ENCODE measurements around the gene TRAM2. TPM values are rescaled to one million over a fixed set of nuclear protein-coding genes. Genes with fewer than 3 reads are reported as not detected.

Gene TRAM2
- total and polyA plus RNA-seq, 2 of the 8 experiments (the other 6 are each of a cell fraction or from before 2014, with no cell fraction given): 9.0 to 21.4 TPM

- TF ChIP-seq CHD2 (IDR thresholded peaks at IDR 0.05; ENCODE audit: low read length) (no peak), TBP (IDR thresholded peaks at IDR 0.05; ENCODE audit: low read depth, low read length) (no peak), RFX5 (IDR thresholded peaks at IDR 0.05; ENCODE audit: borderline replicate concordance, low read depth, low read length) (no peak), SP1 (IDR thresholded peaks at IDR 0.05; ENCODE audit: low read depth, low read length) (no peak), RXRA (IDR thresholded peaks at IDR 0.05; ENCODE audit: insufficient read depth, low read depth, low read length) (no peak), GTF2F1 (IDR thresholded peaks at IDR 0.05; ENCODE audit: borderline replicate concordance, low read depth, low read length) (no peak), JUN (IDR thresholded peaks at IDR 0.05; ENCODE audit: low read depth, low read length) (no peak), CTCF (IDR thresholded peaks at IDR 0.05; ENCODE audit: control extremely low read depth in 1 of 3, insufficient read depth in 1 of 3, low read depth in 1 of 3, low read length in 3 of 3) (no peak), ATF3 (IDR thresholded peaks at IDR 0.05; ENCODE audit: insufficient read depth, low read depth, low read length) (no peak), TEAD4 (IDR thresholded peaks at IDR 0.05; ENCODE audit: low read depth, low read length) (no peak)
- H3K79me2 ChIP-seq (ENCODE audit: control insufficient read depth in 1 of 2, insufficient read depth in 2 of 2, low read length in 2 of 2): peaks cover 8 to 50% of the 10 kb centered on the region in 2 experiments
Observed at GRCh38 chr6:52576054-52576391, 837 bp downstream of the TRAM2 start.

More at GRCh38 chr6:52576054-52576391, 837 bp downstream of the TRAM2 start:
- H4K5ac ChIP-seq (ENCODE audit: insufficient read length, low read depth, low read length): no peak overlapping the region
- H3K4me2 ChIP-seq (ENCODE audit: insufficient read depth in 1 of 2, low read depth in 2 of 2, low read length in 2 of 2): peak overlapping the region; percentile 73 to 95
- no peaks in the 10 kb centered on the region for H3K27me3 ChIP-seq (replicated peaks in 1 of 4; ENCODE audit: control insufficient read depth in 3 of 4, extremely low read depth in 1 of 4, insufficient read depth in 3 of 4, low read length in 3 of 4)
- no peak for DNase-seq (ENCODE audit: low read depth in 1 of 2, low spot score in 2 of 2)
- no peaks in the 10 kb centered on the region for H3K9me3 ChIP-seq (ENCODE audit: insufficient read depth in 2 of 2, low read depth in 1 of 2, low read length in 1 of 2)
- peaks cover 14 to 28% (median 21%) of the 10 kb centered on the region in 4 experiments for H3K4me1 ChIP-seq (replicated peaks in 1 of 4; ENCODE audit: control insufficient read depth in 3 of 4, insufficient read depth in 4 of 4, low read length in 3 of 4)
- peaks cover 2 to 5% of the 10 kb centered on the region in 2 experiments for H4K20me1 ChIP-seq (replicated peaks in 1 of 2; ENCODE audit: control insufficient read depth in 1 of 2, insufficient read depth in 2 of 2, low read length in 2 of 2)
- ChIA-PET CTCF (ENCODE audit: partially characterized antibody) (interaction anchor here (0.6 to 7.3 kb wide), 28 partner anchors 8 to 159 kb away, joined by 3 to 85 read pairs (median 4); partner anchors contain the start of gene EFHC1), POLR2A (ENCODE audit: partially characterized antibody) (interaction anchor here (0.7 to 3.5 kb wide), 14 partner anchors 9 to 156 kb away, joined by 3 to 17 read pairs (median 5); partner anchors contain the start of gene EFHC1)
- 0 out of 7 replicates have a peak overlapping the region, but pooled peaks of 2 of the 4 experiments have one; percentile 82 to 87 for H3K9ac ChIP-seq (replicated peaks in 1 of 4; ENCODE audit: extremely low read depth in 1 of 4, low read depth in 3 of 4, low read length in 3 of 4)
- H3K23me2 ChIP-seq (ENCODE audit: low read depth, low read length): peaks cover 6% of the 10 kb centered on the region; the same call in 1 of the 2 replicates
- no peak overlapping the region for H3K14ac ChIP-seq (ENCODE audit: insufficient read length)
- no peak overlapping the region for H4K91ac ChIP-seq (replicated peaks; ENCODE audit: insufficient read length, low read length)
- 73% methylated on average over 8 of the region's 8 CpGs; no CpG with 5 or more reads in 1 of the 2 experiments for WGBS, 2 experiments (ENCODE audit: extremely low coverage in 1 of 2, insufficient coverage in 1 of 2, insufficient read length in 1 of 2, insufficient replicate concordance in 2 of 2, low coverage in 1 of 2, low lambda C conversion rate in 2 of 2, missing lambda C conversion rate in 1 of 2)
- no peak overlapping the region for H3K27ac ChIP-seq (ENCODE audit: low read depth, low read length)
- H3K79me1 ChIP-seq (ENCODE audit: low read depth, low read length): peaks cover 2% of the 10 kb centered on the region; the same call in 1 of the 2 replicates
- H2BK12ac ChIP-seq (ENCODE audit: low read depth, low read length): no peak overlapping the region
- H3K23ac ChIP-seq (ENCODE audit: insufficient read length): no peak overlapping the region
- no peak for FAIRE-seq
- H2AK5ac ChIP-seq (ENCODE audit: low read depth, low read length): no peak overlapping the region
- H2BK120ac ChIP-seq (replicated peaks; ENCODE audit: low read depth, low read length): no peak overlapping the region
- peak overlapping the region; percentile 39 to 93 (median 86) for H3K4me3 ChIP-seq (ENCODE audit: extremely low read depth in 1 of 4, insufficient read depth in 2 of 4, low read depth in 3 of 4, low read length in 4 of 4)
- H4K8ac ChIP-seq (ENCODE audit: extremely low read depth, insufficient read depth, low read length): peak overlapping the region; percentile 47
- H3K36me3 ChIP-seq (ENCODE audit: control insufficient read depth in 2 of 4, insufficient read depth in 4 of 4, low read length in 3 of 4): no peaks in the 10 kb centered on the region
- H2BK20ac ChIP-seq (ENCODE audit: low read length): no peak overlapping the region
- no peak overlapping the region for H2BK5ac ChIP-seq (ENCODE audit: low read depth, low read length)
- H2BK15ac ChIP-seq (ENCODE audit: low read length): no peak overlapping the region; the same call in 1 of the 2 replicates
- H3K4ac ChIP-seq (replicated peaks; ENCODE audit: insufficient read length, low read depth, low read length): no peak overlapping the region
- no peak overlapping the region for H3K56ac ChIP-seq (replicated peaks; ENCODE audit: insufficient read length, low read depth, low read length)
- no peak overlapping the region for H2AFZ ChIP-seq (ENCODE audit: low read length)
- H3K18ac ChIP-seq (ENCODE audit: extremely low read depth, low read length): no peak overlapping the region
